Ascending aorta (tissue), 2 donors: Measurements from ENCODE around the gene EYA4. TPM values are rescaled to one million over a fixed set of nuclear protein-coding genes. Genes with fewer than 3 reads are reported as not detected.

Experiments used
- DNase-seq, 2 donors: peaks; one replicate each; pipeline ENCODE4 v3.0.0-alpha.2; 2019; ENCODE audit warnings: low spot score in 2 of 2
- H3K27ac ChIP-seq, 2 donors: fragments of 200-600 bp; sonication (generic); one replicate each; pipeline ENCODE4 v1.5.1; 2016 to 2017; ENCODE audit warnings: mild to moderate bottlenecking in 1 of 2
- H3K27me3 ChIP-seq: fragments of 200-600 bp; sonication (generic); one replicate; pipeline ENCODE4 v1.5.1; 2017
- H3K36me3 ChIP-seq, 2 donors: fragments of 200-600 bp; sonication (generic); one replicate each; pipeline ENCODE4 v1.5.1; 2016
- H3K4me1 ChIP-seq, 2 donors: fragments of 200-600 bp; sonication (generic); one replicate each; pipeline ENCODE4 v1.5.1; 2016 to 2017; ENCODE audit warnings: mild to moderate bottlenecking in 1 of 2
- H3K4me3 ChIP-seq, 2 donors: fragments of 200-600 bp; sonication (generic); one replicate each; pipeline ENCODE4 v1.5.1; 2016 to 2017; ENCODE audit warnings: mild to moderate bottlenecking in 1 of 2
- H3K9me3 ChIP-seq, 2 donors: fragments of 200-600 bp; sonication (generic); one replicate each; pipeline ENCODE4 v1.5.1; 2016
- intact Hi-C: fragments of 100-400 bp; cut with DNase I; formaldehyde crosslinking; loops from one replicate; pipeline ENCODE4 v1.15.1; 2023
- total RNA-seq: library from RNA; depleted of rRNA; stranded (reverse); fragments of >200 nt; gene quantifications from one replicate; pipeline ENCODE4 v1.1.0, GENCODE V29; 2016
- TF ChIP-seq, protein P1 (sequence below), 3 experiments: fragments of 200-600 bp in 2 of 3; fragments of 450-650 bp in 1 of 3; sonication (generic) in 2 of 3; IDR thresholded peaks; one replicate each; pipeline ENCODE4 v1.5.1; 2016 to 2019; ENCODE audit warnings: antibody characterized with exemption in 3 of 3, mild to moderate bottlenecking in 1 of 3, moderate library complexity in 1 of 3

EYA4 gene
- total RNA-seq, 1 donor from 2014 or later = 6.2 TPM

DNA sequence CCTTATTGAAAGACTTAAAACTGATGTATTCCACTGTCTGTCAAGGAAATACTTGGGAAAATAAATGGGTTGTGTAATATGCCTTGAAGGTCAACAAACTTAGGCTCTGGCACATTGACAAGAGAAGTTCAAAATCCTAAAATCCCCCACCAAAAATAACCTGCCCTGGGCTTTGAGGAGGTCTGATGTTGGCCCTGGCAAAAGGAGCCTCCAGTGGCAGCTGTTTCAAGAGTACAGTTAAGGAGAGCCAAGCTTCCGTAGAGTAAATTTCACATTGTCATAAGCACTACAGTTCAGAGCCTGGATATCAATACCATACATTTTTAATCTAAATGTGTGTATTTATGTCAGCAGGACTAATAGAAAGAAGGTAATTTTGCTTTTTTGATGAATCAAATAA, 282.7 kb downstream of the EYA4 start:
- intact Hi-C loops = no loop called here
- H3K36me3 ChIP-seq = no peaks in the 10 kb centered on the region
- H3K27ac ChIP-seq = no peak overlapping the region
- H3K9me3 ChIP-seq = no peaks in the 10 kb centered on the region
- no peak for DNase-seq
- TF ChIP-seq, protein P1, sequence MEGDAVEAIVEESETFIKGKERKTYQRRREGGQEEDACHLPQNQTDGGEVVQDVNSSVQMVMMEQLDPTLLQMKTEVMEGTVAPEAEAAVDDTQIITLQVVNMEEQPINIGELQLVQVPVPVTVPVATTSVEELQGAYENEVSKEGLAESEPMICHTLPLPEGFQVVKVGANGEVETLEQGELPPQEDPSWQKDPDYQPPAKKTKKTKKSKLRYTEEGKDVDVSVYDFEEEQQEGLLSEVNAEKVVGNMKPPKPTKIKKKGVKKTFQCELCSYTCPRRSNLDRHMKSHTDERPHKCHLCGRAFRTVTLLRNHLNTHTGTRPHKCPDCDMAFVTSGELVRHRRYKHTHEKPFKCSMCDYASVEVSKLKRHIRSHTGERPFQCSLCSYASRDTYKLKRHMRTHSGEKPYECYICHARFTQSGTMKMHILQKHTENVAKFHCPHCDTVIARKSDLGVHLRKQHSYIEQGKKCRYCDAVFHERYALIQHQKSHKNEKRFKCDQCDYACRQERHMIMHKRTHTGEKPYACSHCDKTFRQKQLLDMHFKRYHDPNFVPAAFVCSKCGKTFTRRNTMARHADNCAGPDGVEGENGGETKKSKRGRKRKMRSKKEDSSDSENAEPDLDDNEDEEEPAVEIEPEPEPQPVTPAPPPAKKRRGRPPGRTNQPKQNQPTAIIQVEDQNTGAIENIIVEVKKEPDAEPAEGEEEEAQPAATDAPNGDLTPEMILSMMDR (IDR thresholded peaks at IDR 0.05) = no peak
- no peak overlapping the region for H3K4me3 ChIP-seq
- H3K27me3 ChIP-seq = no peaks in the 10 kb centered on the region
- no peaks in the 10 kb centered on the region for H3K4me1 ChIP-seq

DNA sequence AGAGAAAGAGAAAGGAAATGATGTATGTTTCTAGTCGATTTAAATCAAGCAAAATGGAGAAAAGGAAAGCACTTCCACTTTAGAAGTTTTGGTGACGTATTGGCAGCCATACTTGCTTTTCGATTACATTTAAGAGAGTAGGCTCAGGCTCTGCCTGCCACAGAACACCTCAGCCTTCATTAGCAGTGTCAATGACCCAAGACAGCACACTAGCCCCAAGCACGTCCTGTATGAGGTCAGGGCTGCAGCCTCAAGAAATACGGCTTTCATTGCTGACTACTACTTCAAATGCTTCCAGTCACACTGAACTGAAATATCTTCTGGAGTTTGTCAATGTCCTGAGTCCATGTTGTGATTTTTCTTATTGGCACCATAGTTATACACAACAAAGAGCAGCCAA, 285.3 kb downstream of the EYA4 start:
- no peak overlapping the region for H3K4me3 ChIP-seq
- intact Hi-C loops = no loop called here
- H3K4me1 ChIP-seq = peaks cover 0 to 2% of the 10 kb centered on the region in 2 donors
- TF ChIP-seq, protein P1 (IDR thresholded peaks at IDR 0.05) = no peak
- H3K27ac ChIP-seq = no peak overlapping the region
- no peaks in the 10 kb centered on the region for H3K36me3 ChIP-seq
- no peaks in the 10 kb centered on the region for H3K9me3 ChIP-seq
- no peaks in the 10 kb centered on the region for H3K27me3 ChIP-seq
- no peak for DNase-seq

DNA sequence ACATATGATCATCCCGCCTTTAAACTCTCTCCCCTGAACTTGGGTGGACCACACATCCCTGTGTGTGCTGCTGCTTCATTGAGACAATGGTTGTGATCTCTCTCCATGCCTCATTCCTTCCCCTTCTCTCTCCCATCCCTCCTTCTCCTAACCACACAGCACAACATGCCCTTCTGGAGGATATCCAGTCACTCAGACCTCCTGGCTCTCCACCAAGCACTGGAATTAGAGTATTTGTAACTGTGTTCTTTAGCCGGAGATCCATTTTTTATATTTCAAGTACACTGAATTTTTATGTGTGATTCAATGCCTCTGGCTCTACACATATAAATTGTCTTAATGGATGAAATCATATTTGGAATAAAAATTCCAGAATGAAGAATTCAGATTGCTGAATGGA, 287.4 kb downstream of the EYA4 start:
- no peak overlapping the region for H3K27ac ChIP-seq
- H3K4me1 ChIP-seq = peaks cover 0 to 2% of the 10 kb centered on the region in 2 donors
- no peaks in the 10 kb centered on the region for H3K36me3 ChIP-seq
- no peaks in the 10 kb centered on the region for H3K9me3 ChIP-seq
- TF ChIP-seq, protein P1 (IDR thresholded peaks at IDR 0.05) = no peak
- no peak for DNase-seq
- intact Hi-C loops = no loop called here
- H3K4me3 ChIP-seq = no peak overlapping the region
- no peaks in the 10 kb centered on the region for H3K27me3 ChIP-seq

DNA sequence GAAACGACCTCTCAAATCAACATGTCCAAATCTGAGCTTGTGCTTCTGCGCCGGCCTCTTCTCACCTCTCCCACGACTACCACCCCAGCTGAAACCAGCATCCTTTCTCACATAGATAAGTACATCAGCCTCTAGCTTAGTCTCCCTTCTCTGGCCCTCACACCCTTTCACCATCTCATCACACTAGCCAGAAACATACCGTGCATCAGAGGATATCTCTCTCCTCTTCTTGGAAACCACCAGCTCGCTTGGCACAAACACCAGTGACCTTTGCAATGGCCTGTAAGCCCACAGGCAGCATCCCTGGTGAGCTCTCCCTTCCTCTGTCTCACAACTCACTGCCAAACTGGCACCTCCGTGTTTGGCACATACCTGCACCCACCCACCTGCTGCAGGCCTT, 291.8 kb downstream of the EYA4 start:
- intact Hi-C loops = no loop called here
- Histone ChIP-seq H3K27me3 (no peaks in the 10 kb centered on the region), H3K27ac (no peak overlapping the region), H3K36me3 (no peaks in the 10 kb centered on the region), H3K4me1 (peaks cover 0 to 2% of the 10 kb centered on the region in 2 donors), H3K4me3 (no peak overlapping the region), H3K9me3 (no peaks in the 10 kb centered on the region)
- TF ChIP-seq, protein P1 (IDR thresholded peaks at IDR 0.05) = no peak
- DNase-seq = no peak

DNA sequence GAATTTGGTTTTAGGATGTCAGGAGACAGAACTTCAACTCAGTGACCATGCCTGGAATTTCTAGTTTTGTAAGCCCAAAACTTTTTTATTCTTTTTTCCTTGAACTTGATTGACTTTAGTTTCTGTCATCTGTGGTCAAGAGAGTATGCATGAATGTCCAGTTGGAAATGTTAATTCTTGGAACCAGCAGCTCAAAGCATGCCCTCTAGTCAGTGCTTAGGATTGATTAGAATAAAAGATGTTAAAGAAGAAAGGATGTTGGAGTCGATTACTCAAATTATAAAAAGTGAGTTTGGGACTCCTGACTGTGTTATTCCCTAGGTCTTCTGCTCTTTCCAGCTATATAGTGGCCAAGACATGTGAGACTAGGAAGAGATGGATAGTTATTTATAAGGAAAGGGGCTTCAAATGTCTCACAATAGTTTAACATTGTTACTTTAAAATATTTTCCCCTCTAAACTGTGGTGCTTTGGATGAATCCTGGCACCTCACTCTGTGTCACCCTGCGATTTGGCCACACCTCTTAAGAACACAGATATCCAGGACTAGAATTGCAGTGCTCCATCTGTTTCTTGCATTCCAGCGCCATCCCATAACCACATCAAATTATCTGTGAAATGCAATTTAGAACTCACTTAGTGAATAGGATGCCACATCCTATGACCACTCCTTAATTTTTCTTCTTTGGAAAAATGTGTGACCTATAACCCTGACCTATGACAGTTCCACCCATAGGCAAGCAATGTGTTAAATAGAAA, 298.5 kb downstream of the EYA4 start:
- H3K4me1 ChIP-seq = no peaks in the 10 kb centered on the region
- no peak overlapping the region for H3K27ac ChIP-seq
- H3K36me3 ChIP-seq = no peaks in the 10 kb centered on the region
- DNase-seq = no peak
- TF ChIP-seq, protein P1 (IDR thresholded peaks at IDR 0.05) = no peak
- intact Hi-C loops = no loop called here
- no peak overlapping the region for H3K4me3 ChIP-seq
- no peaks in the 10 kb centered on the region for H3K27me3 ChIP-seq
- H3K9me3 ChIP-seq = no peaks in the 10 kb centered on the region
